Measurements from ENCODE around the gene CPVL. TPM values are rescaled to one million over a fixed set of nuclear protein-coding genes. Genes with fewer than 3 reads are reported as not detected.

Gene CPVL
- total RNA-seq, 3 donors from 2014 or later (not counting 1 experiment from before 2014, with no cell fraction given), result 4.9 to 11.6 (median 9.8) TPM

DNA sequence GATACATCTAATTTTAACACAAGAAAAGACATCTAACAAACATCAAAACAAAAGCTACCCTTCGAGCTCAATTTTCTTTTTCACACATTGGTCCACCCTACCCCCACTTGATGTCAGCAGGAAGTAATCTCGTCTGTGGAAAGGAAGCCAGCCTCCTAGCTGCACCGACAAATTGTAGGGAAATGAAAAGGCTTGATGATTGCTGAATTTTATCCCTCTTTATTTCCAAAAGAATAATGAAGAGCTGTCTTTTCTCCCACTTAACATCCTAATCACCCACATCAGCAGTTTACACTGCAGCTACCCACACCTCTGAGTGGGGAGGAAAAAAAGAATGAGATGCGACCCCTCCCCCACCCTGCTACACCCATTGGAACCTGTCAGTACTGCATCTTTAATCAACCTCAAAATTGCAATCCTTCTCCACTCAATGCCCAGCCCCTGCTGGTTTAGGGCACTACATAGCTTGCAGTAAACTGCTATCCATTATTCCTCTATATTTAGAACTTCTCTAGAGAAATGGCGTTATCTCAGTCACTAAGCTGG is 10.6 kb upstream of the CPVL start:
- Histone ChIP-seq H3K36me3 (ENCODE audit: control insufficient read depth, insufficient read depth, low read length) (no peaks in the 10 kb centered on the region), H3K4me3 (ENCODE audit: low read length) (no peak overlapping the region), H3K27me3 (ENCODE audit: control insufficient read depth, insufficient read depth, low read length) (no peaks in the 10 kb centered on the region), H3K27ac (ENCODE audit: low read length) (no peak overlapping the region), H3K9me3 (ENCODE audit: control insufficient read depth, insufficient read depth, low read length) (no peaks in the 10 kb centered on the region), H3K4me1 (ENCODE audit: control insufficient read depth, insufficient read depth, low read length) (peaks cover 12% of the 10 kb centered on the region)
- peak overlapping the region; percentile 55 for H3K4me3 Mint-ChIP-seq
- TF ChIP-seq, protein P1, sequence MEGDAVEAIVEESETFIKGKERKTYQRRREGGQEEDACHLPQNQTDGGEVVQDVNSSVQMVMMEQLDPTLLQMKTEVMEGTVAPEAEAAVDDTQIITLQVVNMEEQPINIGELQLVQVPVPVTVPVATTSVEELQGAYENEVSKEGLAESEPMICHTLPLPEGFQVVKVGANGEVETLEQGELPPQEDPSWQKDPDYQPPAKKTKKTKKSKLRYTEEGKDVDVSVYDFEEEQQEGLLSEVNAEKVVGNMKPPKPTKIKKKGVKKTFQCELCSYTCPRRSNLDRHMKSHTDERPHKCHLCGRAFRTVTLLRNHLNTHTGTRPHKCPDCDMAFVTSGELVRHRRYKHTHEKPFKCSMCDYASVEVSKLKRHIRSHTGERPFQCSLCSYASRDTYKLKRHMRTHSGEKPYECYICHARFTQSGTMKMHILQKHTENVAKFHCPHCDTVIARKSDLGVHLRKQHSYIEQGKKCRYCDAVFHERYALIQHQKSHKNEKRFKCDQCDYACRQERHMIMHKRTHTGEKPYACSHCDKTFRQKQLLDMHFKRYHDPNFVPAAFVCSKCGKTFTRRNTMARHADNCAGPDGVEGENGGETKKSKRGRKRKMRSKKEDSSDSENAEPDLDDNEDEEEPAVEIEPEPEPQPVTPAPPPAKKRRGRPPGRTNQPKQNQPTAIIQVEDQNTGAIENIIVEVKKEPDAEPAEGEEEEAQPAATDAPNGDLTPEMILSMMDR (IDR thresholded peaks at IDR 0.05), result no peak
- H3K4me1 Mint-ChIP-seq, result peaks cover 24 to 26% of the 10 kb centered on the region in 2 donors
- H3K27ac Mint-ChIP-seq, result peak overlapping the region in 1 of 2 donors; percentile 26
- ATAC-seq, result peak; percentile 57 to 80 (median 62)
- H3K27me3 Mint-ChIP-seq (ENCODE audit: low read depth in 2 of 2), result peaks cover 0 to 13% of the 10 kb centered on the region in 2 donors
- no peaks in the 10 kb centered on the region for H3K36me3 Mint-ChIP-seq
- WGBS (ENCODE audit: insufficient coverage), result 88% methylated on average over 1 of the region's 5 CpGs
- H3K9me3 Mint-ChIP-seq, result no peaks in the 10 kb centered on the region
- peak in 1 of 2 donors; percentile 53 for DNase-seq
- intact Hi-C loops (cut with micrococcal nuclease), result no loop called here

- H3K36me3 Mint-ChIP-seq, result no peaks in the 10 kb centered on the region
- no peak overlapping the region for H3K27ac Mint-ChIP-seq
- WGBS (ENCODE audit: insufficient coverage), result 86% methylated on average over 1 of the region's 2 CpGs
- Histone ChIP-seq H3K4me3 (ENCODE audit: low read length) (no peak overlapping the region), H3K4me1 (ENCODE audit: control insufficient read depth, insufficient read depth, low read length) (peaks cover 12% of the 10 kb centered on the region), H3K27ac (ENCODE audit: low read length) (no peak overlapping the region), H3K9me3 (ENCODE audit: control insufficient read depth, insufficient read depth, low read length) (no peaks in the 10 kb centered on the region), H3K27me3 (ENCODE audit: control insufficient read depth, insufficient read depth, low read length) (no peaks in the 10 kb centered on the region), H3K36me3 (ENCODE audit: control insufficient read depth, insufficient read depth, low read length) (no peaks in the 10 kb centered on the region)
- DNase-seq (no peak), ATAC-seq (no peak)
- no peak overlapping the region for H3K4me3 Mint-ChIP-seq
- H3K9me3 Mint-ChIP-seq, result no peaks in the 10 kb centered on the region
- intact Hi-C loops (cut with micrococcal nuclease), result no loop called here
- TF ChIP-seq, protein P1 (IDR thresholded peaks at IDR 0.05), result no peak
- peaks cover 24 to 26% of the 10 kb centered on the region in 2 donors for H3K4me1 Mint-ChIP-seq
- peaks cover 11% of the 10 kb centered on the region in 2 donors for H3K27me3 Mint-ChIP-seq (ENCODE audit: low read depth in 2 of 2)
Observed at GRCh38 chr7:29154076-29154475, 7.7 kb upstream of the CPVL start.

DNA sequence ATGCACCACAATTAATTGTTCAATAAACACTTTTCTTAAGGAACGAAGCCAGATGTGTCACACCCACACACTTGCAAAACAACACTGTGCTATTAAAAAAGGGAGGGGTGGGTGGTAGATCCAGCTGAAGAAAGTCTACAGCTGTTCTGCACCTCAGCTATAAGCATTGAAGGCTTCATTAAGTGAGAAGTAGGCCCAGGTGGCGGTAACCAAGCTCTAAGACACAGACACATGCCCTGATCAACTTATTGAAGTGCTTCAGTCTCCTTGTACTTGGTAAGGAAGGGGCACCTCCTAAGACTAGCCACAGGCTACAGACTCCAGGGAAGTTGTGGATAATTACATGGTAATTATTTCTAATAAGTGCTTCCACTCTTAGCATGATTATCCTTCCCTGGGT is 4.5 kb upstream of the CPVL start:
- Histone ChIP-seq H3K27me3 (ENCODE audit: control insufficient read depth, insufficient read depth, low read length) (peaks cover 14% of the 10 kb centered on the region), H3K4me3 (ENCODE audit: low read length) (no peak overlapping the region), H3K27ac (ENCODE audit: low read length) (no peak overlapping the region), H3K36me3 (ENCODE audit: control insufficient read depth, insufficient read depth, low read length) (no peaks in the 10 kb centered on the region), H3K4me1 (ENCODE audit: control insufficient read depth, insufficient read depth, low read length) (peaks cover 12% of the 10 kb centered on the region), H3K9me3 (ENCODE audit: control insufficient read depth, insufficient read depth, low read length) (no peaks in the 10 kb centered on the region)
- peaks cover 28 to 37% of the 10 kb centered on the region in 2 donors for H3K27me3 Mint-ChIP-seq (ENCODE audit: low read depth in 2 of 2)
- no peaks in the 10 kb centered on the region for H3K9me3 Mint-ChIP-seq
- H3K4me1 Mint-ChIP-seq, result peaks cover 6 to 11% of the 10 kb centered on the region in 2 donors
- H3K27ac Mint-ChIP-seq, result no peak overlapping the region
- ATAC-seq, result no peak
- no peak for DNase-seq
- no peak overlapping the region for H3K4me3 Mint-ChIP-seq
- 100% methylated on average over 1 of the region's 2 CpGs for WGBS (ENCODE audit: insufficient coverage)
- intact Hi-C loops (cut with micrococcal nuclease), result no loop called here
- no peaks in the 10 kb centered on the region for H3K36me3 Mint-ChIP-seq
- TF ChIP-seq, protein P1 (IDR thresholded peaks at IDR 0.05), result no peak

DNA sequence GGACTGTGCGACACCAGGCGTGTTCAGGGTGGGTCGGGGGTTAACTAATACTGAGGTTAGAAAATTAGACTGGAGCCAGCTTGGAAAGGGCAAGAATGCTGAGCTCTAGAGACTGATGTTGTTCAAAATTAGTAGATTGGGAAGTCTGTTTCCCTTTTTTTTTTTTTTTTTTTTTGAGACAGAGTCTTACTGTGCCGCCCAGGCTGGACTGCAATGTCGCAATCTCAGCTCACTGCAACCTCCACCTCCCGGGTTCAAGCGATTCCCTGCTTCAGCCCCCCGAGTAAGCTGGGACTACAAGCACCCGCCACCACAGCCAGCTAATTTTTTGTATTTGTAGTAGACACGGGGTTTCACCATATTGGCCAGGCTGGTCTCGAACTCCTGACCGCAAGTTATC is 2.7 kb upstream of the CPVL start:
- Mint-ChIP-seq H3K9me3 (no peaks in the 10 kb centered on the region), H3K4me3 (no peak overlapping the region), H3K27ac (no peak overlapping the region), H3K27me3 (ENCODE audit: low read depth in 2 of 2) (peaks cover 36 to 54% of the 10 kb centered on the region in 2 donors), H3K4me1 (peaks cover 0 to 7% of the 10 kb centered on the region in 2 donors), H3K36me3 (no peaks in the 10 kb centered on the region)
- H3K9me3 ChIP-seq (ENCODE audit: control insufficient read depth, insufficient read depth, low read length), result no peaks in the 10 kb centered on the region
- ATAC-seq (no peak), DNase-seq (no peak)
- TF ChIP-seq, protein P1 (IDR thresholded peaks at IDR 0.05), result no peak
- no peak overlapping the region for H3K4me3 ChIP-seq (ENCODE audit: low read length)
- H3K4me1 ChIP-seq (ENCODE audit: control insufficient read depth, insufficient read depth, low read length), result peaks cover 9% of the 10 kb centered on the region
- no peak overlapping the region for H3K27ac ChIP-seq (ENCODE audit: low read length)
- no peaks in the 10 kb centered on the region for H3K36me3 ChIP-seq (ENCODE audit: control insufficient read depth, insufficient read depth, low read length)
- intact Hi-C loops (cut with micrococcal nuclease), result no loop called here
- WGBS (ENCODE audit: insufficient coverage), result 96% methylated on average over 12 of the region's 12 CpGs
- H3K27me3 ChIP-seq (ENCODE audit: control insufficient read depth, insufficient read depth, low read length), result peaks cover 24% of the 10 kb centered on the region

Data from natural killer cell (primary cell).